Heart left ventricle (tissue), 13 donors: ENCODE results near the gene CD27.

Experiments
- POLR2A ChIP-seq, 2 donors: fragments of 450-650 bp; IDR thresholded peaks; one replicate each; pipeline ENCODE4 v1.6.1; 2017; ENCODE audit warnings: antibody characterized with exemption in 2 of 2, mild to moderate bottlenecking in 2 of 2, moderate library complexity in 2 of 2
- TF ChIP-seq, protein P1 (sequence below), 12 donors: fragments of 200-600 bp; sonication (generic) in 4 of 12; IDR thresholded peaks; one replicate each; pipeline versions ENCODE4 v1.5.0 to v1.8.0; 2018 to 2022; ENCODE audit warnings: antibody characterized with exemption in 12 of 12, mild to moderate bottlenecking in 5 of 12
- donor health status: ischemic (EF 13 %, LVEDD 7.1; RV severe dilation, severe dysfunction).
- donor health status: DM: no; HTN: yes; CAD: no.
- donor health status: DM: no; HTN: no; CAD: no.
- donor health status: ischemic (EF 25% LVEDD 6.9; RV normal size, moderate dysfunction).
- donor health status: ischemic (EF 25% LVEDD 5.7; RV mildly dilated, moderate dysfunction).
- donor health status: ischemic (EF 35%, LVEDD 5.7; RV mildly dilated, moderate dysfunction).
- donor health status: nonischemic (EF 11% LVEDD 7.7; RV severe dilation, severe dysfunction).
- donor health status: DM: yes; HTN: yes; CAD: no.
- donor health status: PGD.
- donor health status: ischemic (EF 29% LVEDD 5.4; RV normal size, mild dysfunction).
- donor health status: nonischemic (EF 23%, LVEDD 6.1; RV moderate dilation, normal function).

DNA sequence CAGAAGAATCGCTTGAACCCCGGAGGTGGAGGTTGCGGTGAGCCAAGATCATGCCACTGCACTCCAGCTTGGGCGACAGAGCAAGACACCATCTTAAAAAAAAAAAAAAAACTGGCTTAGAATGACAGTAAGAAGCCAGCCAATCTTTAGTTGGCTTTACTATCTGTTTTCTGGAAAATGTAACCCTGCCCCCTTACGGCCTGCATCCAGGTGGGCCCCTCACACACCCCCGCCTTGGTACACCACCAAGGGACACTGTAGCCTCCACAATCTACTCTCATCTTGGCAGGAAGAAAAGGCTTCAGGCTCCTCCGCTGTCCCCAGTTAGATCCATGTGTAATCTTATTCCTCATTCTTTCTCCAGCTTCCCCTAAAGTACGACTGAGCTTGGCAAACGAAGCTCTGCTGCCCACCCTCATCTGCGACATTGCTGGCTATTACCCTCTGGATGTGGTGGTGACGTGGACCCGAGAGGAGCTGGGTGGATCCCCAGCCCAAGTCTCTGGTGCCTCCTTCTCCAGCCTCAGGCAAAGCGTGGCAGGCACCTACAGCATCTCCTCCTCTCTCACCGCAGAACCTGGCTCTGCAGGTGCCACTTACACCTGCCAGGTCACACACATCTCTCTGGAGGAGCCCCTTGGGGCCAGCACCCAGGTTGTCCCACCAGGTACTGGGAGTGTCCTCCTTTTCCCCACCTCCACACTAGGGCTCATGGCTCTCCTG lies 13.7 kb downstream of the CD27 start:
- TF ChIP-seq, protein P1, sequence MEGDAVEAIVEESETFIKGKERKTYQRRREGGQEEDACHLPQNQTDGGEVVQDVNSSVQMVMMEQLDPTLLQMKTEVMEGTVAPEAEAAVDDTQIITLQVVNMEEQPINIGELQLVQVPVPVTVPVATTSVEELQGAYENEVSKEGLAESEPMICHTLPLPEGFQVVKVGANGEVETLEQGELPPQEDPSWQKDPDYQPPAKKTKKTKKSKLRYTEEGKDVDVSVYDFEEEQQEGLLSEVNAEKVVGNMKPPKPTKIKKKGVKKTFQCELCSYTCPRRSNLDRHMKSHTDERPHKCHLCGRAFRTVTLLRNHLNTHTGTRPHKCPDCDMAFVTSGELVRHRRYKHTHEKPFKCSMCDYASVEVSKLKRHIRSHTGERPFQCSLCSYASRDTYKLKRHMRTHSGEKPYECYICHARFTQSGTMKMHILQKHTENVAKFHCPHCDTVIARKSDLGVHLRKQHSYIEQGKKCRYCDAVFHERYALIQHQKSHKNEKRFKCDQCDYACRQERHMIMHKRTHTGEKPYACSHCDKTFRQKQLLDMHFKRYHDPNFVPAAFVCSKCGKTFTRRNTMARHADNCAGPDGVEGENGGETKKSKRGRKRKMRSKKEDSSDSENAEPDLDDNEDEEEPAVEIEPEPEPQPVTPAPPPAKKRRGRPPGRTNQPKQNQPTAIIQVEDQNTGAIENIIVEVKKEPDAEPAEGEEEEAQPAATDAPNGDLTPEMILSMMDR (IDR thresholded peaks at IDR 0.05): no peak
- TF ChIP-seq POLR2A (IDR thresholded peaks at IDR 0.05): no peak
